A549 (cell line): Measurements from ENCODE around the gene MAPK11. TPM values are rescaled to one million over a fixed set of nuclear protein-coding genes. Genes with fewer than 3 reads are reported as not detected.
A peak's percentile ranks its signal among the peaks of the same experiment; 100 is the strongest.

ENCODE experiments used
- ATAC-seq, 2 experiments: fragments of 200-7000 bp in 1 of 2; fragments of >200 bp in 1 of 2; cut with Nextera tagmentation in 1 of 2; cut with Tn5 transposase in 1 of 2; 3 replicates each; pipeline versions ENCODE4 v1.8.0 to v1.9.1; 2018 to 2020; ENCODE audit warnings: mild to moderate bottlenecking in 1 of 2, moderate library complexity in 1 of 2
- CTCF ChIA-PET: fragments of 300-600 bp; sonication (Branson Sonifier 250); formaldehyde crosslinking; extraction: SDS; loops from one replicate; lab custom pipeline; 2021; ENCODE audit warnings: antibody characterized with exemption, inconsistent platforms; lab: Yijun Ruan, JAX
- POLR2A ChIA-PET: fragments of 350-600 bp; formaldehyde crosslinking; extraction: SDS; loops from one replicate; lab custom pipeline; 2021; ENCODE audit warnings: antibody characterized with exemption, inconsistent platforms; lab: Yijun Ruan, JAX
- DNase-seq, 2 experiments: peaks; one replicate each; pipeline versions ENCODE4 v3.0.0 to v3.0.0-alpha.2; 2011 to 2016; ENCODE audit warnings: low read depth in 1 of 2, low spot score in 1 of 2
- FAIRE-seq: peaks from 2 replicates; lab custom pipeline; 2011; peaks lifted over from hg19 to GRCh38; lab: Jason Lieb, UNC
- H3K27ac ChIP-seq, 2 experiments: fragments of >200 bp; sonication (Bioruptor Twin); formaldehyde crosslinking; 3 replicates each; pipeline ENCODE4 v1.5.1; 2016 to 2017
- H3K4me1 ChIP-seq: fragments of >200 bp; sonication (Bioruptor Twin); formaldehyde crosslinking; 3 replicates; pipeline ENCODE4 v1.6.1; 2016
- H3K4me2 ChIP-seq: fragments of >200 bp; sonication (Bioruptor Twin); formaldehyde crosslinking; 3 replicates; pipeline ENCODE4 v1.6.1; 2016
- H3K4me3 ChIP-seq: fragments of >200 bp; sonication (Bioruptor Twin); formaldehyde crosslinking; 3 replicates; pipeline ENCODE4 v1.5.1; 2016
- H3K9me3 ChIP-seq: fragments of >200 bp; sonication (Bioruptor Twin); formaldehyde crosslinking; 3 replicates; pipeline ENCODE4 v1.6.1; 2016
- ATOH8 ChIP-seq: fragments of 250-450 bp; sonication (Bioruptor Pico); IDR thresholded peaks from 2 replicates; pipeline ENCODE4 v1.5.0; 2020; ENCODE audit warnings: low read depth, mild to moderate bottlenecking, moderate library complexity
- CBX2 ChIP-seq: fragments of 200-600 bp; sonication (generic); IDR thresholded peaks from 2 replicates; pipeline ENCODE4 v1.6.1; 2016; ENCODE audit warnings: low read depth, mild to moderate bottlenecking, borderline replicate concordance
- FOSB ChIP-seq: fragments of 250-450 bp; sonication (Bioruptor Pico); IDR thresholded peaks from 2 replicates; pipeline ENCODE4 v1.5.0; 2020; ENCODE audit warnings: mild to moderate bottlenecking, moderate library complexity
- GATA3 ChIP-seq: IDR thresholded peaks from 2 replicates; pipeline ENCODE4 v1.6.1; 2012; ENCODE audit warnings: borderline replicate concordance
- HEYL ChIP-seq: fragments of 250-450 bp; sonication (Bioruptor Pico); IDR thresholded peaks from 2 replicates; pipeline ENCODE4 v1.8.0; 2021; ENCODE audit warnings: mild to moderate bottlenecking, moderate library complexity
- HOXB5 ChIP-seq: fragments of 250-450 bp; sonication (Bioruptor Pico); IDR thresholded peaks from 2 replicates; pipeline ENCODE4 v1.5.0; 2020; ENCODE audit warnings: mild to moderate bottlenecking, moderate library complexity
- JUNB ChIP-seq: fragments of >200 bp; sonication (Bioruptor Twin); formaldehyde crosslinking; IDR thresholded peaks from 2 replicates; pipeline ENCODE4 v1.6.1; 2016
- MAZ ChIP-seq: fragments of 150-350 bp; IDR thresholded peaks from 2 replicates; pipeline ENCODE4 v1.6.1; 2014; ENCODE audit warnings: antibody characterized with exemption, low read depth, low read length, borderline replicate concordance
- MYC ChIP-seq: IDR thresholded peaks from 2 replicates; pipeline ENCODE4 v1.6.1; 2012; ENCODE audit warnings: mild to moderate bottlenecking, inconsistent platforms, low read length, improper control_type of control experiment, borderline replicate concordance
- PHF8 ChIP-seq: fragments of 200-600 bp; sonication (generic); IDR thresholded peaks from 2 replicates; pipeline ENCODE4 v1.6.1; 2016; ENCODE audit warnings: low read depth, mild to moderate bottlenecking, antibody characterized with exemption, moderate library complexity, borderline replicate concordance
- POLR2AphosphoS2 ChIP-seq: conservative IDR thresholded peaks from 2 replicates; pipeline ENCODE4 v1.6.1; 2012; ENCODE audit warnings: low read length, improper control_type of control experiment, inconsistent platforms
- RARB ChIP-seq: fragments of 250-450 bp; sonication (Bioruptor Pico); IDR thresholded peaks from 2 replicates; pipeline ENCODE4 v1.8.0; 2021; ENCODE audit warnings: mild to moderate bottlenecking, moderate library complexity
- SMC3 ChIP-seq: fragments of >200 bp; sonication (Bioruptor Twin); formaldehyde crosslinking; IDR thresholded peaks from 3 replicates; pipeline ENCODE4 v1.6.1; 2018; ENCODE audit warnings: inconsistent platforms
- TFCP2L1 ChIP-seq: fragments of 250-450 bp; sonication (Bioruptor Pico); IDR thresholded peaks from 2 replicates; pipeline ENCODE4 v1.5.0; 2021; ENCODE audit warnings: mild to moderate bottlenecking
- TP53 ChIP-seq: fragments of 250-450 bp; sonication (Bioruptor Pico); IDR thresholded peaks from 2 replicates; pipeline ENCODE4 v1.5.0; 2021; ENCODE audit warnings: mild to moderate bottlenecking, moderate library complexity
- WGBS: methylation state at CpG from one replicate; pipeline ENCODE4 v1.1.6; 2017; ENCODE audit errors: missing lambda C conversion rate; 5-methylcytosine and 5-hydroxymethylcytosine counted together
- polyA plus RNA-seq, 4 experiments: library from polyadenylated mRNA; depleted of rRNA in 3 of 4; stranded (reverse); fragments of >200 nt; fragmentation: RNase III in 1 of 4; extraction: RNeasy Plus Mini Kit Qiagen cat#74134 plus additional on column Dnase treatment in 1 of 4; gene quantifications; 2 replicates in 3 of 4; 3 replicates in 1 of 4; pipeline ENCODE4 v1.2.3, GENCODE V29; 2011 to 2017
- TF ChIP-seq, protein P1 (sequence below): IDR thresholded peaks from 2 replicates; pipeline ENCODE4 v1.6.1; 2012
- TF ChIP-seq, protein P2 (sequence below): IDR thresholded peaks from 2 replicates; pipeline ENCODE4 v1.6.1; 2012
- TF ChIP-seq, protein P3 (sequence below): IDR thresholded peaks from 2 replicates; pipeline ENCODE4 v1.6.1; 2012; ENCODE audit warnings: low read depth, borderline replicate concordance

MAPK11 gene
- polyA plus RNA-seq, 2 of the 4 experiments (the other 2 are of a cell fraction): 1.6 to 5.5 TPM

- no peak for FAIRE-seq
- Histone ChIP-seq H3K27ac (peak overlapping the region; percentile 98 to 100), H3K4me3 (peak overlapping the region; percentile 100; the same call in 1 of the 3 replicates), H3K4me2 (peak overlapping the region; percentile 96), H3K9me3 (no peaks in the 10 kb centered on the region), H3K4me1 (peaks cover 70% of the 10 kb centered on the region)
- no peak for DNase-seq
- ChIA-PET CTCF (interaction anchor here (0.7 to 5.7 kb wide), 5 partner anchors 17 to 51 kb away, joined by 3 to 57 read pairs (median 3); partner anchors contain the start of gene DENND6B), POLR2A (no interaction called here)
- 80% methylated on average over 1 of the region's 7 CpGs for WGBS
- no peak for ATAC-seq
- TF ChIP-seq SMC3 (no peak), ATOH8 (CRISPR knock-in tag) (no peak), MAZ (no peak), TFCP2L1 (CRISPR knock-in tag) (no peak), JUNB (no peak), CBX2 (no peak), HOXB5 (CRISPR knock-in tag) (no peak), FOSB (CRISPR knock-in tag) (no peak)
Observed at GRCh38 chr22:50303515-50303847, 33.3 kb upstream of the MAPK11 start.

DNA sequence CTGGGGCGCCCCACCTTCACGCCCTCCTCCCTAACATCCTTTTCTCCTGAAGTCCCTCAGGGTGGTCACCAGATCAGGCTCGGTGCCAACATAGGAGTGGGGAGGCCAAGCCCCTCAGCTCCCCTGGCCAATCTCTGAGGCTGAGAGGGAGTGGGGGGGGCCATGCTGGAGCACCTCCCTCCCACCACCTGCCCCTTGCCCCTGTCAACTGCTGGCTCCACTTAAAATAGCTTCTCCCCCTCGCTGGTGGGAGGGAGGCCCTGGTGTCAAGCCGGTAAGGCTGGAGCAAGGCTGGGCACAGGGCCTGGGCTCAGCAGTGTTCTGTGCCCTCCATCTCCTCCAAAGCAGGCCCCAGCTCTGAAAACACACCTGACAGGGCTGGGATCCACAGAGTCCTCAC lies 32.4 kb upstream of the MAPK11 start:
- CTCF ChIA-PET: interaction anchor here (0.8 to 5.7 kb wide), 5 partner anchors 9 to 39 kb away, joined by 3 to 57 read pairs (median 6); partner anchors contain the start of gene DENND6B

DNA sequence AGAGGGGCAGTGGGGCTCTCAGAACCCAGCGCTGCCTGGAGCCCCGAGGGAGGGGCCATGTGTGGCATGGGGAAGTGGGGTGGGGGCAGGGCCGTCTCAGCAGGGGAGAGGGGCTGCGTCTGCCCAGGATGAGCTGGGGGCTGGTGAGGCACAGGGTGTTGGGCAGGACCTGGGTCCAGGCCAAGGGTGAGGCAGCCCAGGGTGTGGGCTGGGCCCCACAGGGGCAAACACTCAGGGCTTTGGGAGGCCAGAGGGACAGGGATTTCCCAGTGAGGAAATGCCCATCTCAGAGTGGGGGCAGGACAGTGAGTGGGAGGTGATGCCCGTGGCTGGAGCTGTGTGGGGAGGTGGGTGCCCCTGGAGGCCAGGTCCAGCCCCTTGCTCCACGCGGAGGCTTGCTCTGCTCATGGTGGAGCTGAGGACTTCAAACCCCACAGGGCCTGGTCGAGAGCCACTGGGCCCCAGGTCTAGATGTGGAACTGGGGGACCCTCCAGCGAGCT lies 31.9 kb upstream of the MAPK11 start:
- H3K9me3 ChIP-seq: no peaks in the 10 kb centered on the region
- peak overlapping the region; percentile 98 to 100 for H3K27ac ChIP-seq
- POLR2A ChIA-PET: no interaction called here
- WGBS: 25% methylated on average over 4 of the region's 9 CpGs
- peaks cover 74% of the 10 kb centered on the region for H3K4me1 ChIP-seq
- 0 out of 6 replicates have a peak, but pooled peaks of 1 of the 2 experiments have one; percentile 5 for ATAC-seq
- no peak for TF ChIP-seq TP53 (CRISPR knock-in tag)
- TF ChIP-seq, protein P1, sequence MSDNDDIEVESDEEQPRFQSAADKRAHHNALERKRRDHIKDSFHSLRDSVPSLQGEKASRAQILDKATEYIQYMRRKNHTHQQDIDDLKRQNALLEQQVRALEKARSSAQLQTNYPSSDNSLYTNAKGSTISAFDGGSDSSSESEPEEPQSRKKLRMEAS: peak; percentile 20; the same call in 1 of the 2 replicates
- 0 out of 2 replicates have a peak, but pooled peaks have one; percentile 21 for TF ChIP-seq GATA3
- TF ChIP-seq, all 56 proteins: peak for 2
- DNase-seq: no peak
- no peak overlapping the region for H3K4me3 ChIP-seq
- CTCF ChIA-PET: interaction anchor here (0.8 to 5.7 kb wide), 5 partner anchors 8 to 40 kb away, joined by 3 to 57 read pairs (median 6); partner anchors contain the start of gene DENND6B
- H3K4me2 ChIP-seq: peak overlapping the region; percentile 96
- FAIRE-seq: no peak

More for the DNA sequence above, 32.4 kb upstream of the MAPK11 start:
- Histone ChIP-seq H3K4me3 (no peak overlapping the region), H3K9me3 (no peaks in the 10 kb centered on the region)
- no peak for FAIRE-seq
- TF ChIP-seq ATOH8 (CRISPR knock-in tag): no peak
- no peak for TF ChIP-seq PHF8
- TF ChIP-seq CBX2: no peak
- no peak for TF ChIP-seq RARB (CRISPR knock-in tag)
- TF ChIP-seq POLR2AphosphoS2: no peak
- TF ChIP-seq GATA3: no peak
- no peak for TF ChIP-seq MYC
- TF ChIP-seq, protein P2, sequence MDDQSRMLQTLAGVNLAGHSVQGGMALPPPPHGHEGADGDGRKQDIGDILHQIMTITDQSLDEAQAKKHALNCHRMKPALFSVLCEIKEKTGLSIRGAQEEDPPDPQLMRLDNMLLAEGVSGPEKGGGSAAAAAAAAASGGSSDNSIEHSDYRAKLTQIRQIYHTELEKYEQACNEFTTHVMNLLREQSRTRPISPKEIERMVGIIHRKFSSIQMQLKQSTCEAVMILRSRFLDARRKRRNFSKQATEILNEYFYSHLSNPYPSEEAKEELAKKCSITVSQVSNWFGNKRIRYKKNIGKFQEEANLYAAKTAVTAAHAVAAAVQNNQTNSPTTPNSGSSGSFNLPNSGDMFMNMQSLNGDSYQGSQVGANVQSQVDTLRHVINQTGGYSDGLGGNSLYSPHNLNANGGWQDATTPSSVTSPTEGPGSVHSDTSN: no peak
- TF ChIP-seq, protein P3, sequence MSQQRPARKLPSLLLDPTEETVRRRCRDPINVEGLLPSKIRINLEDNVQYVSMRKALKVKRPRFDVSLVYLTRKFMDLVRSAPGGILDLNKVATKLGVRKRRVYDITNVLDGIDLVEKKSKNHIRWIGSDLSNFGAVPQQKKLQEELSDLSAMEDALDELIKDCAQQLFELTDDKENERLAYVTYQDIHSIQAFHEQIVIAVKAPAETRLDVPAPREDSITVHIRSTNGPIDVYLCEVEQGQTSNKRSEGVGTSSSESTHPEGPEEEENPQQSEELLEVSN: no peak
- no peak for TF ChIP-seq JUNB
- no peak for TF ChIP-seq HOXB5 (CRISPR knock-in tag)
- TF ChIP-seq HEYL (CRISPR knock-in tag): no peak
- TF ChIP-seq, all 56 proteins: peak for 0
- WGBS: 60% methylated on average over 1 of the region's 5 CpGs
- DNase-seq: no peak
- Histone ChIP-seq H3K4me1 (peaks cover 70% of the 10 kb centered on the region), H3K27ac (peak overlapping the region; percentile 98 to 100), H3K4me2 (peak overlapping the region; percentile 96)
- POLR2A ChIA-PET: no interaction called here
- no peak for ATAC-seq
